Measurements from ENCODE around the gene TMED1. TPM values are rescaled to one million over a fixed set of nuclear protein-coding genes. Genes with fewer than 3 reads are reported as not detected.

The TMED1 gene
- total RNA-seq, 2 donors from 2014 or later, result 19.6 to 21.1 TPM

- H3K4me1 Mint-ChIP-seq (ENCODE audit: low read depth), result peaks cover 21% of the 10 kb centered on the region
- no peaks in the 10 kb centered on the region for H3K27me3 Mint-ChIP-seq (ENCODE audit: low read depth)
- peak in 1 of 2 donors; percentile 13 for DNase-seq
- peak in 1 of 2 donors; percentile 12 for ATAC-seq (replicated peaks in 1 of 2)
- peak overlapping the region; percentile 100 for H3K27ac Mint-ChIP-seq
- H3K9me3 Mint-ChIP-seq, result peaks cover 2 to 5% of the 10 kb centered on the region in 2 donors
- peaks cover 6 to 11% of the 10 kb centered on the region in 2 donors for H3K36me3 Mint-ChIP-seq (ENCODE audit: insufficient read depth in 2 of 2)
- peak overlapping the region; percentile 92 to 99 for H3K4me3 Mint-ChIP-seq
These were observed 791 bp downstream of the TMED1 start for GRCh38 chr19:10835089-10835753.

GRCh38 chr19:10832939-10833296 lies 3.1 kb downstream of the TMED1 start:
- no peak for ATAC-seq (replicated peaks in 1 of 2)
- H3K4me1 Mint-ChIP-seq (ENCODE audit: low read depth), result peaks cover 21% of the 10 kb centered on the region
- no peaks in the 10 kb centered on the region for H3K27me3 Mint-ChIP-seq (ENCODE audit: low read depth)
- peaks cover 6 to 8% of the 10 kb centered on the region in 2 donors for H3K36me3 Mint-ChIP-seq (ENCODE audit: insufficient read depth in 2 of 2)
- no peak overlapping the region for H3K4me3 Mint-ChIP-seq
- H3K9me3 Mint-ChIP-seq, result peaks cover 0 to 4% of the 10 kb centered on the region in 2 donors
- H3K27ac Mint-ChIP-seq, result no peak overlapping the region
- DNase-seq, result no peak

GRCh38 chr19:10831987-10832938 lies 3.7 kb downstream of the TMED1 start:
- no peak overlapping the region for H3K27ac Mint-ChIP-seq
- H3K36me3 Mint-ChIP-seq (ENCODE audit: insufficient read depth in 2 of 2), result peaks cover 6 to 8% of the 10 kb centered on the region in 2 donors
- peaks cover 0 to 4% of the 10 kb centered on the region in 2 donors for H3K9me3 Mint-ChIP-seq
- H3K4me1 Mint-ChIP-seq (ENCODE audit: low read depth), result peaks cover 21% of the 10 kb centered on the region
- ATAC-seq (replicated peaks in 1 of 2) (no peak), DNase-seq (no peak)
- H3K4me3 Mint-ChIP-seq, result no peak overlapping the region
- H3K27me3 Mint-ChIP-seq (ENCODE audit: low read depth), result no peaks in the 10 kb centered on the region

- Mint-ChIP-seq H3K4me3 (no peak overlapping the region), H3K9me3 (no peaks in the 10 kb centered on the region), H3K27me3 (ENCODE audit: low read depth) (no peaks in the 10 kb centered on the region), H3K27ac (no peak overlapping the region), H3K4me1 (ENCODE audit: low read depth) (peaks cover 13% of the 10 kb centered on the region), H3K36me3 (ENCODE audit: insufficient read depth in 2 of 2) (peaks cover 2 to 8% of the 10 kb centered on the region in 2 donors)
- ATAC-seq (replicated peaks in 1 of 2) (no peak), DNase-seq (no peak)
These were observed 4.9 kb downstream of the TMED1 start for GRCh38 chr19:10830931-10831779.

- Mint-ChIP-seq H3K4me1 (ENCODE audit: low read depth) (peaks cover 5% of the 10 kb centered on the region), H3K9me3 (no peaks in the 10 kb centered on the region), H3K36me3 (ENCODE audit: insufficient read depth in 2 of 2) (peaks cover under 1 to 7% of the 10 kb centered on the region in 2 donors), H3K4me3 (no peak overlapping the region), H3K27me3 (ENCODE audit: low read depth) (no peaks in the 10 kb centered on the region), H3K27ac (no peak overlapping the region)
- DNase-seq (no peak), ATAC-seq (replicated peaks in 1 of 2) (no peak)
These were observed 5.6 kb downstream of the TMED1 start for GRCh38 chr19:10830370-10830769.

GRCh38 chr19:10829967-10830366 lies 6.0 kb downstream of the TMED1 start:
- Mint-ChIP-seq H3K27ac (no peak overlapping the region), H3K27me3 (ENCODE audit: low read depth) (no peaks in the 10 kb centered on the region), H3K36me3 (ENCODE audit: insufficient read depth in 2 of 2) (peaks cover 0 to 9% of the 10 kb centered on the region in 2 donors), H3K4me3 (no peak overlapping the region), H3K9me3 (no peaks in the 10 kb centered on the region), H3K4me1 (ENCODE audit: low read depth) (peaks cover under 1% of the 10 kb centered on the region)
- ATAC-seq (replicated peaks in 1 of 2), result peak in 1 of 2 donors; percentile 12
- DNase-seq, result no peak

GRCh38 chr19:10828981-10829821 lies 6.8 kb downstream of the TMED1 start:
- Mint-ChIP-seq H3K9me3 (no peaks in the 10 kb centered on the region), H3K27ac (peak overlapping the region; percentile 13), H3K27me3 (ENCODE audit: low read depth) (no peaks in the 10 kb centered on the region), H3K36me3 (ENCODE audit: insufficient read depth in 2 of 2) (peaks cover 0 to 13% of the 10 kb centered on the region in 2 donors), H3K4me3 (no peak overlapping the region), H3K4me1 (ENCODE audit: low read depth) (no peaks in the 10 kb centered on the region)
- peak; percentile 28 to 33 for ATAC-seq (replicated peaks in 1 of 2)
- DNase-seq, result no peak

- Mint-ChIP-seq H3K9me3 (no peaks in the 10 kb centered on the region), H3K27me3 (ENCODE audit: low read depth) (no peaks in the 10 kb centered on the region), H3K4me3 (no peak overlapping the region), H3K4me1 (ENCODE audit: low read depth) (no peaks in the 10 kb centered on the region), H3K27ac (peak overlapping the region; percentile 50), H3K36me3 (ENCODE audit: insufficient read depth in 2 of 2) (peaks cover 0 to 9% of the 10 kb centered on the region in 2 donors)
- DNase-seq, result no peak
- ATAC-seq (replicated peaks in 1 of 2), result no peak
These were observed 9.2 kb downstream of the TMED1 start for GRCh38 chr19:10826846-10827245.

GRCh38 chr19:10826231-10826630 lies 9.8 kb downstream of the TMED1 start:
- Mint-ChIP-seq H3K36me3 (ENCODE audit: insufficient read depth in 2 of 2) (peaks cover 0 to 9% of the 10 kb centered on the region in 2 donors), H3K9me3 (no peaks in the 10 kb centered on the region)

GRCh38 chr19:10823690-10824089 lies 12.3 kb downstream of the TMED1 start:
- no peak overlapping the region for H3K27ac Mint-ChIP-seq
- H3K4me1 Mint-ChIP-seq (ENCODE audit: low read depth), result no peaks in the 10 kb centered on the region
- H3K27me3 Mint-ChIP-seq (ENCODE audit: low read depth), result no peaks in the 10 kb centered on the region
- ATAC-seq (replicated peaks in 1 of 2) (no peak), DNase-seq (no peak)
- H3K4me3 Mint-ChIP-seq, result no peak overlapping the region
- no peaks in the 10 kb centered on the region for H3K9me3 Mint-ChIP-seq
- H3K36me3 Mint-ChIP-seq (ENCODE audit: insufficient read depth in 2 of 2), result peaks cover 9 to 19% of the 10 kb centered on the region in 2 donors

More at GRCh38 chr19:10826231-10826630, 9.8 kb downstream of the TMED1 start:
- Mint-ChIP-seq H3K27me3 (ENCODE audit: low read depth) (no peaks in the 10 kb centered on the region), H3K27ac (no peak overlapping the region), H3K4me1 (ENCODE audit: low read depth) (no peaks in the 10 kb centered on the region), H3K4me3 (no peak overlapping the region)
- DNase-seq (no peak), ATAC-seq (replicated peaks in 1 of 2) (no peak)

GRCh38 chr19:10820173-10820572 lies 15.8 kb downstream of the TMED1 start:
- no peaks in the 10 kb centered on the region for H3K4me1 Mint-ChIP-seq (ENCODE audit: low read depth)
- H3K9me3 Mint-ChIP-seq, result no peaks in the 10 kb centered on the region
- ATAC-seq (replicated peaks in 1 of 2), result peak; percentile 34 to 36
- no peak for DNase-seq
- peaks cover 9 to 18% of the 10 kb centered on the region in 2 donors for H3K36me3 Mint-ChIP-seq (ENCODE audit: insufficient read depth in 2 of 2)
- peak overlapping the region; percentile 61 for H3K27ac Mint-ChIP-seq
- no peaks in the 10 kb centered on the region for H3K27me3 Mint-ChIP-seq (ENCODE audit: low read depth)
- no peak overlapping the region for H3K4me3 Mint-ChIP-seq

All from activated T-cell treated with anti-CD3 and anti-CD28 coated beads, Interleukin-2, amount 50 U/mL, for 72 hours (primary cell).